H1 (cell line): ENCODE measurements around the gene PLEKHS1. TPM values are rescaled to one million over a fixed set of nuclear protein-coding genes. Genes with fewer than 3 reads are reported as not detected.
"Not testable (repeated sequence)": the region's sequence is repeated elsewhere in the genome, so short reads cannot be mapped to it uniquely, and the experiment has no call there.

Source experiments
- CTCF ChIA-PET: fragments of 300-600 bp; sonication (Branson Sonifier 250); formaldehyde crosslinking; loops from one replicate; lab custom pipeline; 2021; ENCODE audit not compliant: partially characterized antibody; lab: Charles Lee
- POLR2A ChIA-PET: fragments of 300-600 bp; sonication (Branson Sonifier 250); formaldehyde crosslinking; loops from one replicate; lab custom pipeline; 2021; ENCODE audit warnings: inconsistent platforms; ENCODE audit not compliant: partially characterized antibody; lab: Charles Lee
- DNase-seq, 2 experiments: peaks; one replicate each; pipeline versions ENCODE4 v3.0.0 to v3.0.0-alpha.2; 2010 to 2022; ENCODE audit warnings: low spot score in 2 of 2, low read depth in 1 of 2, mixed read lengths in 1 of 2
- FAIRE-seq: peaks from 2 replicates; lab custom pipeline; 2011; peaks lifted over from hg19 to GRCh38; lab: Jason Lieb, UNC
- H2AFZ ChIP-seq: 2 replicates; pipeline ENCODE4 v1.8.1; 2012; ENCODE audit warnings: low read length, inconsistent platforms
- H2AK5ac ChIP-seq: 2 replicates; pipeline ENCODE4 v1.6.1; 2013; ENCODE audit warnings: low read depth, low read length
- H2BK120ac ChIP-seq: replicated peaks from 2 replicates; pipeline ENCODE3; 2013; ENCODE audit warnings: low read depth, low read length, inconsistent platforms
- H2BK12ac ChIP-seq: 2 replicates; pipeline ENCODE4 v1.6.1; 2013; ENCODE audit warnings: low read depth, low read length
- H2BK15ac ChIP-seq: 2 replicates; pipeline ENCODE4 v1.6.1; 2013; ENCODE audit warnings: low read length
- H2BK20ac ChIP-seq: 2 replicates; pipeline ENCODE4 v1.6.1; 2013; ENCODE audit warnings: low read length
- H2BK5ac ChIP-seq: 2 replicates; pipeline ENCODE4 v1.6.1; 2013; ENCODE audit warnings: low read depth, low read length
- H3K14ac ChIP-seq: 2 replicates; pipeline ENCODE4 v1.6.1; 2013; ENCODE audit warnings: inconsistent platforms; ENCODE audit not compliant: insufficient read length
- H3K18ac ChIP-seq: 2 replicates; pipeline ENCODE4 v1.6.1; 2013; ENCODE audit warnings: low read length; ENCODE audit errors: extremely low read depth
- H3K23ac ChIP-seq: 2 replicates; pipeline ENCODE4 v1.6.1; 2013; ENCODE audit warnings: inconsistent platforms; ENCODE audit not compliant: insufficient read length
- H3K23me2 ChIP-seq: 2 replicates; pipeline ENCODE4 v1.6.1; 2013; ENCODE audit warnings: low read depth, low read length
- H3K27ac ChIP-seq: 2 replicates; pipeline ENCODE4 v1.6.1; 2011; ENCODE audit warnings: low read depth, low read length, inconsistent platforms
- H3K27me3 ChIP-seq, 4 experiments: replicated peaks in 1 of 4; 1 replicate in 1 of 4; 2 replicates in 3 of 4; pipeline versions ENCODE4 v1.6.1 to v1.8.1; 2011 to 2013; ENCODE audit warnings: low read length in 3 of 4, mild to moderate bottlenecking in 3 of 4, inconsistent platforms in 2 of 4, mixed read lengths in 2 of 4, moderate library complexity in 1 of 4; ENCODE audit not compliant: control insufficient read depth in 3 of 4, insufficient read depth in 3 of 4; ENCODE audit errors: extremely low read depth in 1 of 4
- H3K36me3 ChIP-seq, 4 experiments: 2 replicates each; pipeline versions ENCODE4 v1.6.1 to v1.8.1; 2011 to 2013; ENCODE audit warnings: mild to moderate bottlenecking in 4 of 4, low read length in 3 of 4, moderate library complexity in 2 of 4, control low read depth in 1 of 4, inconsistent platforms in 1 of 4; ENCODE audit not compliant: insufficient read depth in 4 of 4, control insufficient read depth in 2 of 4
- H3K4ac ChIP-seq: replicated peaks from 2 replicates; pipeline ENCODE3; 2013; ENCODE audit warnings: low read length, low read depth, mixed read lengths, inconsistent platforms; ENCODE audit not compliant: insufficient read length
- H3K4me1 ChIP-seq, 4 experiments: replicated peaks in 1 of 4; 1 replicate in 1 of 4; 2 replicates in 3 of 4; pipeline versions ENCODE4 v1.6.1 to v1.8.1; 2011 to 2013; ENCODE audit warnings: low read length in 3 of 4, inconsistent platforms in 2 of 4, mixed read lengths in 1 of 4; ENCODE audit not compliant: insufficient read depth in 4 of 4, control insufficient read depth in 3 of 4
- H3K4me2 ChIP-seq, 2 experiments: 2 replicates each; pipeline versions ENCODE4 v1.6.1 to v1.8.1; 2011 to 2013; ENCODE audit warnings: low read depth in 2 of 2, low read length in 2 of 2, control low read depth in 1 of 2, inconsistent platforms in 1 of 2, mild to moderate bottlenecking in 1 of 2; ENCODE audit not compliant: insufficient read depth in 1 of 2
- H3K4me3 ChIP-seq, 4 experiments: fragments of 200-600, 300-600 bp in 1 of 4; sonication (generic), shearing (Covaris generic), sonication (Bioruptor Twin) in 1 of 4; 2 replicates each; pipeline versions ENCODE4 v1.5.1 to v1.8.1; 2011 to 2016; ENCODE audit warnings: low read length in 4 of 4, low read depth in 3 of 4, control low read depth in 2 of 4, inconsistent platforms in 2 of 4, mild to moderate bottlenecking in 2 of 4, mixed read lengths in 1 of 4, moderate library complexity in 1 of 4; ENCODE audit not compliant: insufficient read depth in 2 of 4; ENCODE audit errors: extremely low read depth in 1 of 4
- H3K56ac ChIP-seq: replicated peaks from 2 replicates; pipeline ENCODE3; 2013; ENCODE audit warnings: low read depth, mild to moderate bottlenecking, mixed read lengths, low read length, inconsistent platforms; ENCODE audit not compliant: insufficient read length
- H3K79me1 ChIP-seq: 2 replicates; pipeline ENCODE4 v1.6.1; 2013; ENCODE audit warnings: low read depth, low read length, control low read depth
- H3K79me2 ChIP-seq, 2 experiments: 2 replicates each; pipeline versions ENCODE4 v1.6.1 to v1.8.1; 2012 to 2013; ENCODE audit warnings: low read length in 2 of 2, mild to moderate bottlenecking in 2 of 2, inconsistent platforms in 1 of 2; ENCODE audit not compliant: insufficient read depth in 2 of 2, control insufficient read depth in 1 of 2
- H3K9ac ChIP-seq, 4 experiments: replicated peaks in 1 of 4; 1 replicate in 1 of 4; 2 replicates in 3 of 4; pipeline versions ENCODE4 v1.6.1 to v1.8.1; 2011 to 2013; ENCODE audit warnings: low read depth in 3 of 4, low read length in 3 of 4, control low read depth in 2 of 4, mild to moderate bottlenecking in 2 of 4, moderate library complexity in 2 of 4, inconsistent platforms in 1 of 4; ENCODE audit errors: extremely low read depth in 1 of 4
- H3K9me3 ChIP-seq, 2 experiments: 2 replicates each; pipeline versions ENCODE4 v1.6.1 to v1.8.1; 2012 to 2013; ENCODE audit warnings: mild to moderate bottlenecking in 2 of 2, moderate library complexity in 2 of 2, control low read depth in 1 of 2, inconsistent platforms in 1 of 2, low read depth in 1 of 2, low read length in 1 of 2, mixed read lengths in 1 of 2; ENCODE audit not compliant: insufficient read depth in 2 of 2
- H4K20me1 ChIP-seq, 2 experiments: replicated peaks in 1 of 2; 2 replicates each; pipeline versions ENCODE3 to v1.8.1; 2011 to 2013; ENCODE audit warnings: inconsistent platforms in 2 of 2, low read length in 2 of 2, mild to moderate bottlenecking in 1 of 2; ENCODE audit not compliant: insufficient read depth in 2 of 2, control insufficient read depth in 1 of 2
- H4K5ac ChIP-seq: 2 replicates; pipeline ENCODE4 v1.6.1; 2013; ENCODE audit warnings: low read length, low read depth, mixed read lengths, inconsistent platforms; ENCODE audit not compliant: insufficient read length
- H4K8ac ChIP-seq: 2 replicates; pipeline ENCODE4 v1.8.0; 2013; ENCODE audit warnings: mild to moderate bottlenecking, moderate library complexity, low read length, inconsistent platforms; ENCODE audit not compliant: insufficient read depth; ENCODE audit errors: extremely low read depth
- H4K91ac ChIP-seq: replicated peaks from 2 replicates; pipeline ENCODE3; 2013; ENCODE audit warnings: low read length, mixed read lengths, inconsistent platforms; ENCODE audit not compliant: insufficient read length
- WGBS, 2 experiments: shearing (Covaris generic) in 1 of 2; methylation state at CpG; one replicate each; pipeline versions ENCODE4 v1.1.6 to v1.1.7; 2013 to 2015; ENCODE audit warnings: low lambda C conversion rate in 2 of 2, mixed read lengths in 2 of 2, inconsistent platforms in 1 of 2, low coverage in 1 of 2, missing lambda C conversion rate in 1 of 2; ENCODE audit not compliant: insufficient replicate concordance in 2 of 2, insufficient coverage in 1 of 2, insufficient read length in 1 of 2; ENCODE audit errors: extremely low coverage in 1 of 2, missing lambda C conversion rate in 1 of 2; 5-methylcytosine and 5-hydroxymethylcytosine counted together
- polyA plus RNA-seq, 7 experiments: library from polyadenylated mRNA; depleted of rRNA in 3 of 7; stranded (reverse) in 5 of 7; unstranded in 2 of 7; fragments of >200 nt in 5 of 7; fragments of 200-250 nt in 2 of 7; gene quantifications; 1 replicate in 5 of 7; 2 replicates in 1 of 7; 4 replicates in 1 of 7; pipeline versions ENCODE4 v1.2.1 to v1.2.3, GENCODE V29; 2011 to 2013; ENCODE audit warnings: missing spikeins in 2 of 7, mixed read lengths in 2 of 7
- total RNA-seq: library from RNA; stranded (reverse); fragmentation: NEBNext Ultra II Directional; extraction: Animal tissue kit (Norgen Biotek cat#: 25700); gene quantifications from 2 replicates; pipeline ENCODE4 v1.2.1, GENCODE V29; 2021

Gene PLEKHS1
- total and polyA plus RNA-seq, 2 of the 8 experiments (the other 6 are each of a cell fraction or from before 2014, with no cell fraction given) = not detected

DNA sequence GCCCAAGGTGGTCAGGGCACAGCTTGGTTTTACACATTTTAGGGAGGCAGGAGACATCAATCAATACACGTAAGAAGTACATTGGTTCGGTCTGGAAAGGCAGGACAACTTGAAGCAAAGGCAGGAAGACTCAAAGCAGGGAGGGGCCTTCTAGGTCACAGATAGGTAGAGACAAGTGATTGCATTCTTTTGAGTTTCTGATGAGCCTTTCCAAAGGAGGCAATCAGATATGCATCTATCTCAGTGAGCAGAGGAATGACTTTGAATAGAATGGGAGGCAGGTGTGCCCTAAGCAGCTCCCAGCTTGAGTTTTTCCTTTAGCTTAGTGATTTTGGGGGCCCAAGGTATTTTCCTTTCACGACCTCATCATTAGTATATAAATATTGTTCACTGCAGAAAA lies 69.8 kb downstream of the PLEKHS1 start:
- H4K20me1 ChIP-seq, H4K8ac ChIP-seq, H2BK20ac ChIP-seq, H3K9me3 ChIP-seq, H2BK12ac ChIP-seq, H3K23me2 ChIP-seq, H3K4ac ChIP-seq, H3K18ac ChIP-seq, H3K27ac ChIP-seq, H3K27me3 ChIP-seq, H4K91ac ChIP-seq, H3K56ac ChIP-seq, DNase-seq, H2AFZ ChIP-seq, H3K14ac ChIP-seq, H3K79me2 ChIP-seq, H4K5ac ChIP-seq, H2BK15ac ChIP-seq, H2AK5ac ChIP-seq, H3K79me1 ChIP-seq, H3K9ac ChIP-seq, H3K23ac ChIP-seq, FAIRE-seq, H3K4me1 ChIP-seq, H3K36me3 ChIP-seq, H2BK120ac ChIP-seq, POLR2A ChIA-PET, H2BK5ac ChIP-seq: not testable (repeated sequence)
- 15% methylated on average over 3 of the region's 3 CpGs; no CpG with 5 or more reads in 1 of the 2 experiments for WGBS, 2 experiments
- Histone ChIP-seq H3K4me2 (peak overlapping the region; percentile 36 to 42; a peak in 2 of 4 replicates), H3K4me3 (peak overlapping the region in 1 of 4 experiments; percentile 35; a peak in 1 of 8 replicates)
- CTCF ChIA-PET = interaction anchor here (0.6 to 1.9 kb wide), 6 partner anchors 9 to 89 kb away, joined by 3 to 5 read pairs (median 4); no protein-coding TSS in a partner anchor
